GM18858 (cell line): ENCODE measurements around the gene TRAF3IP3.
A peak's percentile ranks its signal among the peaks of the same experiment; 100 is the strongest.

Experiments
- ATAC-seq: cut with Tn5 transposase; IDR thresholded peaks from one replicate; pipeline ENCODE4 v1.9.1; 2021; ENCODE audit not compliant: unreplicated experiment

TRAF3IP3 gene

DNA sequence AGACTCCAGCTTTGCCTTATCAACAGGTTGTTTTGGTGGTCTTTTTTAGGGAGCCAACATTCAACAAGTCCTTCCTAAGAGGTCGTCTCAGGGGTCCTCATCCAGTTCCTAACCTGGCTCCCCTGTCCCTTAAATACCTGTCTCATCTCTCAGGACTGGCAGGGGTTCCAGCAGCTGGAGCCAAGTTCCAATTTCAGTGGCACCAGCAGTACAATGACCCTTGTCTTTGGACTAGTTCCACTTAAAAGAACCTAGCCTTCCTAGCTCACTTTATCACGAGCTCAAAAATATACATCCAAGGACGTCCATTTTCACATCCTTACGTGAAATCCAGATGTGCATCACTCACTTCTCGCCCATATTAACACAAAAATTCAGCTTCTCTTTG is 18.7 kb upstream of the TRAF3IP3 start:
- ATAC-seq: no peak

GRCh38 chr1:209738270-209738669 is 17.6 kb upstream of the TRAF3IP3 start:
- no peak for ATAC-seq

GRCh38 chr1:209741193-209741592 is 14.7 kb upstream of the TRAF3IP3 start:
- no peak for ATAC-seq

- no peak for ATAC-seq
These were observed 14.0 kb upstream of the TRAF3IP3 start for GRCh38 chr1:209741889-209742288.

GRCh38 chr1:209742409-209743144 is 13.3 kb upstream of the TRAF3IP3 start:
- ATAC-seq: no peak

GRCh38 chr1:209743145-209743482 is 12.7 kb upstream of the TRAF3IP3 start:
- no peak for ATAC-seq

DNA sequence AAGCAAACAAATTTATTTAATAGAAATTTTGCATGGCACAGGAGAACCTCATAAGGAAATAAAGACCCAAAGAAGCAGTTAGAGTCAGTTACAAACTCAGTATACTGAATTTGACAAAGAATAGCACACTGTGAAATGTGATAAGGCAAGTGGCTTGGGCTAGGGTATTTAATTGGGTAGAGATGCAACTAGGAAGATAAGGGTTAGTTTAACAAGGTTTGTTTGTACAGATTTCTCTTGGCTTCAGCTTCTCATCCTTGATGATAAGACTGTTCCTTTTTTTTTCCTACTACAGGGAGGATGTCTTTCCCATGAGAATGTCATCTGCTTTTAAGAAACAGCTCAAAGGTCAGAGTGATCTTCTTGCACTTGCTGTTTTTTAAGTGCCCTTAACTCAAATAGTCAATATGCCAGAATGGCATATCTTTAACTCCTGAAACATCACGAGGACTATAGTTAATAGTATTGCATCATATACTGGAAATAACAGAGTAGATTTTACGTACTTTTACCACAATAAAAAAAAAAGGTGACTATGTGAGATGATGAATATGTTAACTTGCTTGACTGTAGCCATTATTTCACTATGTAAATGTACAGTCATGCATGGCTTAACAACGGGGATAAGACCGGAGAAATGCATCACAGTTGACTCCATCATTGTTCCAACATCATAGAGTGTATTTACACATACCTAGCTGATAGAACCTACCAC is 9.2 kb upstream of the TRAF3IP3 start:
- no peak for ATAC-seq

DNA sequence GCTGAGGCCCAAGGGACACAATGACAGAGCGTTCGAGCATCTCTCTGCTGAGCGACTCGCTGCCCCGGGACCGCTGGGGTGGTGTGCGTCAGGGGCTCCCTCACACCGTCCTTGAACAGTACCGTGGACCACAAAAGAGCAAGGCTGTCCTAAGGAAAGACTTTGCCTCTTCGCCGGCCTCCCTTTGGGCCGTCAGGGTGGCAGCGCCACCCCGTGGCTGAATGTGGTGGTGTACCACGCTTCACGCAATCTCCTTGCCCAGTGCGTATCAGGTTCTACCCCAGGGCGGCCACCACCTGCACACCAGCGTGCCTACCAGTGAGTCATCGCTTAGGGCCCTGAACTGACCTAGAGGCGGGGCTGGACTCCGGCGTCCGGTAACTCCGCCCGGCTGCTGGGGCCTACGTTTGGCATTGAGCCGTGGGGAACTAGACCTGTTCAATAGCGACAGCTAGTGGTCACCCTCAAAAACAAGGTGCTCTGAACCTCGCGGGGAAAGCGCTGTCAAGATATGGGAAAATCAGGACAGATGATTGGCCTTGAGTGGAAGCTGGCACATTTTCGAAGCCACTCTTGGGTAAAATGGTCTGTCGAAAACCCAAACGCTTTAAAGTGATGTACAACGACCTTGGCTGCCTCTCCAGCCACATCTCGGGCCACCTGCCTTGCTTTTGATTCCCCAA is 8.1 kb upstream of the TRAF3IP3 start:
- ATAC-seq: peak; percentile 51

- no peak for ATAC-seq
These were observed 7.2 kb upstream of the TRAF3IP3 start for GRCh38 chr1:209748620-209749019.

- ATAC-seq: no peak
These were observed 6.6 kb upstream of the TRAF3IP3 start for GRCh38 chr1:209749205-209749604.

DNA sequence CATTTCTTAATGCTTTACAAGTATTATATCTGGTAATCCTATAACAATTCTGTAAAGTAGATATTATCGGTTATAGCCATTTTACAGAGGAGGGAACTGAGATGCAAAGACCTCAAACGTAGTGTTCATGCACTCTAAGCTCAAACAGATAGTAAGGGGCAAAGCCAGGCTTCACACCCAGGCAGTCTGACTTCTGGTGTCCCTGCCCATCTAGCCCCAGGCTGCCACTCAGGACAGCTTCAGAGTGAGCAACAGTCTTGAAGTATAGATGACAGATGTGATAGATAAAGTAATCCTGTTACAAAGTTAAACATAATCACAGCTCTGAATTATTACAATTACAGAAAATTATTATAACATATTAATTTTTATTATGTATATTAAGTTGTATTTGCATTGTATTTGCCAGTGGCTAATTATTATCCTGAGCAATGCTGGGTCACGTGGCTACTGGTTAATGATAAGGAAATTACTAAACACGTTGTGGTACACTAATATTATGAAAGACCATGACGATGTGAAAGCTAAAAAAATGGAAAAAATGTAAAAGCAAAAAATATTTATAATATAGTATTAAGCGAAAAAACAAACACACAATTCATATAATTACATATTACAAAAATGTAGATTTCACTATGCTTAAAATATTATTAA is 6.1 kb upstream of the TRAF3IP3 start:
- no peak for ATAC-seq

DNA sequence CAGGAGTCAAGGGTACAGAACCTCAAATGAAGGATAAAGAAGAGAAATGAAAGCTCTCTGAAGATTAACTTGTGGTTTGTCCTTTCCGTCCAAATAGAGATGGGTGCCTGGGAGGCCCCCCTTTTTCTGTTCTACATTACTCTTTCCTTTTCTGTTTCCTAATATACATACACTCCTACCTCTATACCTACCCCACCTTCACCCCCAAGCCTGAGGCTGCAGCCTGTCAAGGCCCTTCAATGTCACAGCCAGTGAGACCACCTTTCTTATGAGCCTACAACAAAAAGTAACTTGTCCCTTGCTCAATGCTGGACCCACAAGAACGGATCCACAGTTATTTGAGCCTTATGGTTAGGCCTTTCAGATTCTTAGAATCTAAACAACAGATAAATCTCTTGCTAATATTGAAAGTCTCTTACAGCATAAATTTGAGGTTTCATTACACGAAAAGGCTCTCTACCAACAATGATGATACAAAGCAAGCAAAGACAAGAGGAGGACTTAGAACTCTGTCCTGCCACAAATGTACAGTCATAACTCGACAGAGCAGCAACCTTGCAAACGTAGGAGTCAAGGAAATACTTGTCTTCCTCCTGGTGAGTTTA is 4.1 kb upstream of the TRAF3IP3 start:
- peak; percentile 47 for ATAC-seq

DNA sequence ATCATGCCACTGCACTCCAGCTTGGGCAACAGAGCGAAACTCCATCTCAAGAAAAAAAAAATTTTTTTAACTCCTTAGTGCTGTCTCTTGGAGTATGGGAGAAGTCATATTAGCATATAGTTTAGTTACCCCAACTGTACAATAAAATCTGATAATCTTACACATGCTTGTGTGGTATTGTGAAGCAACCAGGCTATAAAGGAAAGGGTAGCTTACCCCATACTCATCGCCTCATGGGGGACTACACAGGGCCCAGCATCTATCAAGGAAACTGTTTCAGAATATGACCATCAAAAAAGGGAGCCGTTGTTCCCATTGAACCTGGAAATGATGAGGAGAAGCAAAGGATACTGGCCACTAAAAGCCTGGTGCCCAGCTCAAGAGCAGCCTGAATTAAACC is 3.0 kb upstream of the TRAF3IP3 start:
- ATAC-seq: no peak

DNA sequence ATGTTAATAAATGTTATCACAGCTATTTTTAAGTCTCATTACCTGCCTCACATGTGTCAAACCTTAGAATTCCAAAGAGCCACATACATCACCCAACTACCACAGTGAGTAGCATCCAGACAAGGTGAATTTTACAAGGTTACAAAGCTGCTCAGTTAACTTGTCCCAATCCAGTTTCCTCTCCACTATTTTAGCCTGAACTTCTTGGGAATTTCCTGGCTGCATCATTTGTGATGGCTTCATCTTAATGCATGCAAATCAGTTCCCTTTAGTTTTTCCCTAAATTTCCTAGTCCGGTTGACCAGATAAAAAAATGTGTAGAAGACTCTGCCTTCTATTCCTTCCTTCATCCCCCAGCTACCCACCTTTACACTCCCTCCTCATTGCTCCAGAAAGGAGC is 597 bp upstream of the TRAF3IP3 start:
- ATAC-seq: no peak

DNA sequence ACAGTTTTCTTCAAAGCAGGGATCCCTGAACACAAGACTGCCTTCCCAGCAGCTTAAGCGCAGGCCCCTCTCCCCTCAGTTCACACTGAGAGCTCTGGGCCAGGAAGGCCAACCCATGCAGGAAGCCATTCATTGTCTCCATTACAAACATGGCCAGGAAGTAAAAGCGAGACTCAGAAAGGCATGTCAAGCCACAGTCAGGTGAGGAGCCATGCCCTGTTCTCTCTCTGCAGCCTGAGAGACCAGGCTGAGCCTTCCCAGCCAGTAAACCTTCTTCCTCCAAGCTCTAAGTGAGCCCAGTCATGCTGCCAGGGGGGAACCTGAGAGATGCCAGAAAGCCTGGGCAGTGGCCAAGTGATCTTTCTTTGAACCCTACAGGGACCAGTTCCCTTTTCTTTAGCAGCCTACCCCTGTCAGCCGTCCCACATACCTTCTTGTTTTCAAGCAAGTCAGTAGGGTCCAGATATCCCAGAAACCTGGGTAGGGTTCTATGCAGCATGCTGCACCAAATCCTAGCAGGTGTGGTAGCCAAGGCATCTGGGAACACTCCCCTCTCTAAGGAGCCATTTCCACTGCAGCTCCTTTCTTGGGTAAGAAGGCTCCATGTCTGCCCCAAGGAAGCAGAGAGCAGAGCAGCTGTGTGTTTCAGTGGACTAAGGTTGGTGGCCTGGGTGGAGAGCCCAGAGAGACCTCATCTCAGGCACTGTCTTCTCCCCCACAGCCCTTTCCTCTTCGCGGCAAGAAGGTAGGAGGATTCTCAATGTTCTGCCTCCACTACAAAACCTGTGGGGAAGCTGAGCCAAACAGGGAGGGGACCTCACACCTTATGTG is 977 bp downstream of the TRAF3IP3 start:
- ATAC-seq: peak; percentile 23

GRCh38 chr1:209758400-209758799 is 2.5 kb downstream of the TRAF3IP3 start:
- ATAC-seq: no peak

DNA sequence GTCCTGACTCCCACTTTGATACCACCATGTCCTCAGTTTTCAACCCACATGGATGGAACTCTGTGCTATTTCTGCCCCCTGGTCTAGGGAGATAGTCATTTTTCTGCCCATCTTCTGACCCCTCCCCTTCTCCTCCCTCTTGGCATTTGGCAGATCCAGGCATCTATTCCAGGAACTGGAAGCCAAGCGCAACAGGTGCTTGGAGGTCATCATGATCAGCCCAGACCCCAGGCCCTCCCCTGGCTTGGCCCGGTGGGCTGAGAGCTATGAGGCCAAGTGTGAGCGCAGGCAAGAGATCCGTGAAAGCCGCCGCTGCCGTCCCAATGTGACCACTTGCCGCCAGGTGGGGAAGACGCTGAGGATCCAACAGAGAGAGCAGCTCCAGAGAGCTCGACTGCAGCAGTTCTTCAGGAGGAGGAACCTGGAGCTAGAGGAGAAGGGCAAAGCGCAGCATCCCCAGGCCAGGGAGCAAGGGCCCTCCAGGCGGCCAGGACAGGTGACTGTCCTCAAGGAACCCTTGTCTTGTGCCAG is 4.0 kb downstream of the TRAF3IP3 start:
- ATAC-seq: no peak

- no peak for ATAC-seq
These were observed 5.3 kb downstream of the TRAF3IP3 start for GRCh38 chr1:209761011-209761635.

- no peak for ATAC-seq
These were observed 10.2 kb downstream of the TRAF3IP3 start for GRCh38 chr1:209766051-209766450.

GRCh38 chr1:209767096-209767495 is 11.2 kb downstream of the TRAF3IP3 start:
- no peak for ATAC-seq
